ENCODE measurements around the gene CHST15.

Gene CHST15

GRCh38 chr10:124018886-124019525, 74.4 kb downstream of the CHST15 start:
- H3K9me3 Mint-ChIP-seq: peaks cover 0 to 1% of the 10 kb centered on the region in 2 donors
- ATAC-seq (replicated peaks) (no peak), DNase-seq (no peak)
- no peaks in the 10 kb centered on the region for H3K27me3 Mint-ChIP-seq
- H3K4me1 Mint-ChIP-seq: no peaks in the 10 kb centered on the region
- H3K27ac Mint-ChIP-seq: no peak overlapping the region
- peaks cover 18 to 36% of the 10 kb centered on the region in 2 donors for H3K36me3 Mint-ChIP-seq
- H3K4me3 Mint-ChIP-seq: no peak overlapping the region

GRCh38 chr10:124017729-124018128, 75.7 kb downstream of the CHST15 start:
- DNase-seq (no peak), ATAC-seq (replicated peaks) (no peak)
- Mint-ChIP-seq H3K4me1 (no peaks in the 10 kb centered on the region), H3K27ac (no peak overlapping the region), H3K36me3 (peaks cover 29 to 46% of the 10 kb centered on the region in 2 donors), H3K4me3 (no peak overlapping the region), H3K9me3 (peaks cover 2 to 6% of the 10 kb centered on the region in 2 donors), H3K27me3 (no peaks in the 10 kb centered on the region)

GRCh38 chr10:124016804-124017375, 76.5 kb downstream of the CHST15 start:
- DNase-seq (no peak), ATAC-seq (replicated peaks) (no peak)
- H3K27me3 Mint-ChIP-seq: no peaks in the 10 kb centered on the region
- H3K9me3 Mint-ChIP-seq: peaks cover 2 to 6% of the 10 kb centered on the region in 2 donors
- peaks cover 31 to 48% of the 10 kb centered on the region in 2 donors for H3K36me3 Mint-ChIP-seq
- H3K4me3 Mint-ChIP-seq: no peak overlapping the region
- no peak overlapping the region for H3K27ac Mint-ChIP-seq
- H3K4me1 Mint-ChIP-seq: no peaks in the 10 kb centered on the region

GRCh38 chr10:124015991-124016390, 77.4 kb downstream of the CHST15 start:
- Mint-ChIP-seq H3K9me3 (peaks cover 2 to 6% of the 10 kb centered on the region in 2 donors), H3K36me3 (peaks cover 31 to 50% of the 10 kb centered on the region in 2 donors), H3K4me1 (no peaks in the 10 kb centered on the region), H3K4me3 (no peak overlapping the region), H3K27me3 (no peaks in the 10 kb centered on the region), H3K27ac (no peak overlapping the region)
- DNase-seq (no peak), ATAC-seq (replicated peaks) (no peak)

- H3K9me3 Mint-ChIP-seq: peaks cover 2 to 6% of the 10 kb centered on the region in 2 donors
- DNase-seq (no peak), ATAC-seq (replicated peaks) (no peak)
- no peak overlapping the region for H3K4me3 Mint-ChIP-seq
- H3K36me3 Mint-ChIP-seq: peaks cover 21 to 47% of the 10 kb centered on the region in 2 donors
- H3K27ac Mint-ChIP-seq: no peak overlapping the region
- H3K4me1 Mint-ChIP-seq: no peaks in the 10 kb centered on the region
- H3K27me3 Mint-ChIP-seq: no peaks in the 10 kb centered on the region
Observed at GRCh38 chr10:124014416-124015154, 78.8 kb downstream of the CHST15 start.

GRCh38 chr10:124013916-124014315, 79.5 kb downstream of the CHST15 start:
- ATAC-seq (replicated peaks) (no peak), DNase-seq (no peak)
- Mint-ChIP-seq H3K4me1 (no peaks in the 10 kb centered on the region), H3K9me3 (peaks cover 2 to 6% of the 10 kb centered on the region in 2 donors), H3K4me3 (no peak overlapping the region), H3K27ac (no peak overlapping the region), H3K27me3 (no peaks in the 10 kb centered on the region), H3K36me3 (peaks cover 27 to 46% of the 10 kb centered on the region in 2 donors)

GRCh38 chr10:124012991-124013390, 80.4 kb downstream of the CHST15 start:
- Mint-ChIP-seq H3K27ac (no peak overlapping the region), H3K4me3 (no peak overlapping the region), H3K9me3 (peaks cover 2 to 6% of the 10 kb centered on the region in 2 donors), H3K4me1 (no peaks in the 10 kb centered on the region), H3K27me3 (no peaks in the 10 kb centered on the region), H3K36me3 (peaks cover 32 to 45% of the 10 kb centered on the region in 2 donors)
- ATAC-seq (replicated peaks) (no peak), DNase-seq (no peak)

GRCh38 chr10:124012583-124012982, 80.8 kb downstream of the CHST15 start:
- ATAC-seq (replicated peaks) (no peak), DNase-seq (no peak)
- Mint-ChIP-seq H3K4me3 (no peak overlapping the region), H3K9me3 (peaks cover 2 to 6% of the 10 kb centered on the region in 2 donors), H3K27ac (no peak overlapping the region), H3K36me3 (peaks cover 32 to 45% of the 10 kb centered on the region in 2 donors), H3K4me1 (no peaks in the 10 kb centered on the region), H3K27me3 (no peaks in the 10 kb centered on the region)

- H3K9me3 Mint-ChIP-seq: peaks cover 2 to 6% of the 10 kb centered on the region in 2 donors
- H3K4me1 Mint-ChIP-seq: no peaks in the 10 kb centered on the region
- ATAC-seq (replicated peaks): no peak
- H3K36me3 Mint-ChIP-seq: peaks cover 32 to 48% of the 10 kb centered on the region in 2 donors
- H3K27me3 Mint-ChIP-seq: no peaks in the 10 kb centered on the region
- no peak overlapping the region for H3K27ac Mint-ChIP-seq
- no peak for DNase-seq
- no peak overlapping the region for H3K4me3 Mint-ChIP-seq
Observed at GRCh38 chr10:124012066-124012465, 81.3 kb downstream of the CHST15 start.

GRCh38 chr10:124011464-124011863, 81.9 kb downstream of the CHST15 start:
- Mint-ChIP-seq H3K36me3 (peaks cover 35 to 48% of the 10 kb centered on the region in 2 donors), H3K4me1 (no peaks in the 10 kb centered on the region), H3K27ac (no peak overlapping the region), H3K4me3 (no peak overlapping the region), H3K9me3 (peaks cover 2 to 6% of the 10 kb centered on the region in 2 donors), H3K27me3 (no peaks in the 10 kb centered on the region)
- DNase-seq (no peak), ATAC-seq (replicated peaks) (no peak)

- ATAC-seq (replicated peaks) (no peak), DNase-seq (no peak)
- Mint-ChIP-seq H3K27ac (no peak overlapping the region), H3K4me1 (no peaks in the 10 kb centered on the region), H3K4me3 (no peak overlapping the region), H3K27me3 (no peaks in the 10 kb centered on the region), H3K36me3 (peaks cover 34 to 47% of the 10 kb centered on the region in 2 donors), H3K9me3 (peaks cover 2 to 6% of the 10 kb centered on the region in 2 donors)
Observed at GRCh38 chr10:124010563-124011131, 82.8 kb downstream of the CHST15 start.

GRCh38 chr10:124010024-124010423, 83.4 kb downstream of the CHST15 start:
- no peak for ATAC-seq (replicated peaks)
- Mint-ChIP-seq H3K4me1 (no peaks in the 10 kb centered on the region), H3K4me3 (no peak overlapping the region), H3K36me3 (peaks cover 32 to 44% of the 10 kb centered on the region in 2 donors), H3K9me3 (peaks cover 2 to 6% of the 10 kb centered on the region in 2 donors), H3K27me3 (no peaks in the 10 kb centered on the region), H3K27ac (no peak overlapping the region)
- no peak for DNase-seq

- DNase-seq: no peak
- no peaks in the 10 kb centered on the region for H3K27me3 Mint-ChIP-seq
Observed at GRCh38 chr10:124009231-124010015, 84.0 kb downstream of the CHST15 start.

GRCh38 chr10:124008681-124009080, 84.7 kb downstream of the CHST15 start:
- H3K4me1 Mint-ChIP-seq: no peaks in the 10 kb centered on the region
- DNase-seq (no peak), ATAC-seq (replicated peaks) (no peak)
- no peak overlapping the region for H3K27ac Mint-ChIP-seq
- H3K4me3 Mint-ChIP-seq: no peak overlapping the region
- H3K27me3 Mint-ChIP-seq: no peaks in the 10 kb centered on the region
- peaks cover 26 to 37% of the 10 kb centered on the region in 2 donors for H3K36me3 Mint-ChIP-seq
- H3K9me3 Mint-ChIP-seq: peaks cover under 1 to 2% of the 10 kb centered on the region in 2 donors

More at GRCh38 chr10:124009231-124010015, 84.0 kb downstream of the CHST15 start:
- H3K27ac Mint-ChIP-seq: no peak overlapping the region
- H3K4me3 Mint-ChIP-seq: no peak overlapping the region
- H3K4me1 Mint-ChIP-seq: no peaks in the 10 kb centered on the region
- no peak for ATAC-seq (replicated peaks)
- H3K36me3 Mint-ChIP-seq: peaks cover 32 to 44% of the 10 kb centered on the region in 2 donors
- peaks cover 2 to 6% of the 10 kb centered on the region in 2 donors for H3K9me3 Mint-ChIP-seq
